ENCODE data around the gene HOXB9.
A peak's percentile ranks its signal among the peaks of the same experiment; 100 is the strongest.

The HOXB9 gene

DNA sequence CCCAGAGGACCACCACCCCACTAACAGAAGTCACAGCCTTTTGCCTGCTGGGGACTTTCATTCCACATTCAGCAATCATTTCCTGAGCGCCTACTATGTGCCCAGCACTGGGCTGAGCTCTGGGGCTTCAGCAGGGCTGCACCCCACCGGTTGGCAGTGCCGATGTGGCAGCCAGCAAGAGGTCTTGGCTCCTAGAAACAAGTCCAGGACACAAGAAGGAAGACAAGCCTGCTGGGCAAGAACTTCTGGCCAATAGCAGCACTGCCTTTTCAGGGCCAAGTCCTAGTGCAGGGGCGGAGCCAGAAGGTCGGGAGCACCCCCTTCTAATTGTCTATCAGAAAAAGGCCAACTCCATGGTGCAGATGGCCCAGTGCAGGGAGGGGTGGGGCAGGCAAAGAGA is 13.0 kb upstream of the HOXB9 start:
- no peak for DNase-seq

DNA sequence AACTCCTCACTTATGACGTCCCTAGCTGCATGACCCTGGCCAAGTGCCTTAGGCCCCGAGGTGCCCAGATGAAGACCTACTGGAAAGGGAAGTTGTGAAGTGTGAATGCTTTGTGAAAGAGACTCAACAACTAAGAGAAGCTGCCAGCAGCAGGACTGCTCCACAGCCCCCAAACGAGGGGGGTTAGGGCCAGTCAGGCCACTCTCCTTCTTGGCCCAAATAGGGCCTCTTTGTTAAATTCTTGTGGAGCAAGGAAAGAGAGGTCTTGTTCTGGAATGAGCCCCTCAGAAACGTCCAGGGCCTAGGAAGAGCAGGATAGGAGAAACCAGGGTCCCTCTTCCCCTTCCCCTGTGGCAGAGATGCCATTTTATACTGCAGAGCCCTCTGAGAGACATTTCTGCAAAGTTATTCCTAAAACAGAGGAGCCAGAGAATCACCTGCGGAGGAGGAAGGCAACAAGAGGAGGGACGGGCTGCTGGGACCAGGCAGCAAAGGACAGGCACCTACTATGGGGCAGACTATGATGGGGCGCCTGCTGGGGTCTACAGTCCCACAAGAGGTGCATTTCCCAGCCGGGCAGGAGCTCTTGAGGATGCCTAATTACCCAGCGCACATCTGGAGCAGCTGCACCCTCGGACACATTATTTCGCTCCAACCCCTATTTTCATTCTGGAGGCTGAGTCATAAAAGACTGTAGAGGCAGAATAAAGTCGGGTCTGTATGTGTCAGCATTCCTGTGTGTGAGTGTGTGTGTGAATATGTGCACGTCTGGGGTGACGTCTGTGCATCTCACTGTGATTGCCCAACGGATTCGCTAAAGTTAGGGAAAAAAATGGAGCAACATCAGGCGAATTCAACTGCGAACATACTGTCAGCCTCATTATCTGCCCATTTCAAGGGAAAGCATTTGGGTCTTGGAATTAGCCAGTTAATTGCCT is 11.4 kb upstream of the HOXB9 start:
- DNase-seq: no peak

DNA sequence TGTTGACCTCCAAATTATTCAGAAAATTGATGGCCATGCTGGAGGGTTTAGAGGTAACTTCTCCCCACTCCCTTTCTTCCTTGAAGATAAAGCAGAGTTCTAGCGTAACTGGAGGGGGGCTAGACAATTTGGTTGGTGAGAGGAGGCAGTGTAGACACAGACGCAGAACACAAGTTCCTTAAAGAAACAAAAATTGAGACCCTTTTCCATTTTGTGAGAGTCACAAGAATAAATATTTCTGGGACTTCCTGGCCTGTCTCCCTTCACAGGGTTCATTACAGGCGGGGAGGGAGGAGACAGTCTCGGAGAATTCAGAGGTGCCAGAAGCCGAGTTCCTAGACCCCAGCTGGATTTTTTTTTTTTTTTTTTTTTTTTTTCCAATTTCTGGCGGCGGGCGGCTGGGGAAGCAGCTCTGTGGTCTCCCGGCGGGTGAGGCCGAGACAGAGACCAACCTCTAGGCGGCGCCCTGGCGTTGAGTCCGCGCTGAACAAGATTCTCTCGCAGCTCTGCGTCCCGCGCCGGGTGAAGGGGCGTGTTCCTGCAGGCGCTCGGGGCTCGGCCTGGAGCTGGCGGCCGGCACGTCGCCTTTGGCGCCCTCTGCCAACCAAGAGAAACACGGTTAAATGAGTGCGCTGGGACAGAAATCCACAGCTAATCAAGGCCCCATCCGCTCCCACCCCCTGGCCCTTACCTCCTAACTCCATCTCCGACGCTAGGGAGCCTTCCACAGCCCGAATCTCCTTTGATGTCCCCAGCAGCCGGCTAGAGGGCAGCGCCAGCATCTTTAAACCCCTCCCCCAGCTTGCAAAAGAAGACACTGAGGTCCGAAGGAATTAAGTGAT is 10.2 kb upstream of the HOXB9 start:
- peak; percentile 86 for DNase-seq

DNA sequence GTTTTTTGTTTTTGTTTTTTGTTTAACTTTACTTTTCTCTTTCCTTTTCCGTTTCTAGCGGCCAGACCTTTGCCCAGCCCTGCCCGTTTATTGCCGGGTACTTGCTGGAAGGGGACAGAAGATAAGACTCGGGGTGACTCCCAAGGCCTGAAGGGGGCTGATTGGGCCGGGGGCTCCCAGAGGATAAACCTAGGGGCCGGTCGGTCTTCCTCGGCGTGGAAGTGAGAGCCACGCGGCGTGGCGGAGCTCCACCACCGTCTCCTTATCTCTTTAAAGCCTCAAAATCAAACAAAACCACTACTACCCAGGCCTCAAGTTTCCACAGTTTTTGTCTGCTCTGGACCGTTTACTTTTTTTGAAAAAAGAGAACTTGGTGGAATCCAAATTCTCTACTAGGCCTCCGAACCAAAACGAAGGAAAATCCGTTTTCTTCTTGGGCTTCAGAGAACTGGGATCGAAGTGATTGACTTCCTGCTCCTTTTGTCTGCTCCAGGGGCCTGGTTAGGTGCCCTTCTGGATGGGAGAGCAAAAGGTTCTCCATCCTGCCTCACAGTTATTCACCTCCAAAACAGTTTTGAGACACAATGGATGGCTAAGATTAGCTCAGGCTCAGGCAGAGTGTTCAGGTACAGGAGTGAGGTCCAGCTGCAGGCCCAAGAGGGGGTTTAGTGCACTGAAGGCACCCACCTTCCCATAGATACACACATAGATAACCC is 8.5 kb upstream of the HOXB9 start:
- DNase-seq: no peak

DNA sequence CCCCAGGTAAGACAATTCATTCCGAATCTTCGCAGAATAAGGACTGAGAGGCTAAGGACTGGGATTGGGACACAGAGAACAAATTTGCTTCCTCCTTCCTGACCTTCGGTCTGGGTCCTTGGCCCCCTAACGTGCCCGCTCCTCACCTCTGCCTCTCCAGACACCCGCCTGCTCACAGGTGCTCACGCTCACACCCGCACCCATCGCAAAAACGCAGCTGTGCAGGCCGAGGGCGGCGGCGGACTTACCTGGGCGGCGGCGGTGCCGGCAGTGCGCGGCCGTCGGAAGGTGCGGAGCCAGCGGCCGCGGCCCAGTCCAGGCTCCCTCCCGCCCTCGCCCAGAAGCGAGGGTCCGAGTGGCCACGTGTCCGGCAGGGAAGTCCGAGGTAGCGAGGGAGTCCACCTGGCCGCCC is 7.1 kb upstream of the HOXB9 start:
- DNase-seq: no peak

DNA sequence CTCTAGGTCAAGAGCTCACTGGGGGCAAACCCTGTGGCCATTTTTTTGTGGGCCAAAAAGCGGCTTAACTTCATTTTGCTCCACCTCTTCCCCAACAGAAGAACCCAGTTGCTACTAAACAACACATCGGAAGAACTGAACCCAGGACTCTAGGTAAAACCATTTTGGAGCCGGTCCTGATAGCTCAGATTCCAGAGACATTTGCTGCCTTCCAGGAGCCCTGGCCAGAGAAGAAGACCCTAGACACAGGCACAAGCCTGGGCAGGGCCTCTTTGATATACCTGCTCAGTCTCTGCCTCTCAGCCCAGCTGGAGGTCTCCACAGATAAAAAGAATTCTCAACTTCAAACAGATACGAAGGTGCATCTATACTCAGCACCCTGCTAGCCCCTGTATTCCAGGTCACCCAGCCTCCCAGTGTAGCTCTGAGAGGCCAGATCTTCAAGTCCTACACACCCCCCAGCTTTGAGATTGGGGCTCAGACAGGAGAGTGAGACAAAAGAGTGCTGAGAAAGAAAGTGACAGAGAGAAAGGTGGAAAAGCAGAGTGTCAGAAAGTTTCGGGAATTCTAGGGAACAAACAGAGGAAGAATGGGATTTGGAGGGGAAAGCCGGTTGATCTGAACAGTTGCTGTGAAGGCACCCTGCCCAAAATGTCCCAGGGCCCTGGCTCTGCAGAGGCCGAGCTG is 6.6 kb upstream of the HOXB9 start:
- no peak for DNase-seq

DNA sequence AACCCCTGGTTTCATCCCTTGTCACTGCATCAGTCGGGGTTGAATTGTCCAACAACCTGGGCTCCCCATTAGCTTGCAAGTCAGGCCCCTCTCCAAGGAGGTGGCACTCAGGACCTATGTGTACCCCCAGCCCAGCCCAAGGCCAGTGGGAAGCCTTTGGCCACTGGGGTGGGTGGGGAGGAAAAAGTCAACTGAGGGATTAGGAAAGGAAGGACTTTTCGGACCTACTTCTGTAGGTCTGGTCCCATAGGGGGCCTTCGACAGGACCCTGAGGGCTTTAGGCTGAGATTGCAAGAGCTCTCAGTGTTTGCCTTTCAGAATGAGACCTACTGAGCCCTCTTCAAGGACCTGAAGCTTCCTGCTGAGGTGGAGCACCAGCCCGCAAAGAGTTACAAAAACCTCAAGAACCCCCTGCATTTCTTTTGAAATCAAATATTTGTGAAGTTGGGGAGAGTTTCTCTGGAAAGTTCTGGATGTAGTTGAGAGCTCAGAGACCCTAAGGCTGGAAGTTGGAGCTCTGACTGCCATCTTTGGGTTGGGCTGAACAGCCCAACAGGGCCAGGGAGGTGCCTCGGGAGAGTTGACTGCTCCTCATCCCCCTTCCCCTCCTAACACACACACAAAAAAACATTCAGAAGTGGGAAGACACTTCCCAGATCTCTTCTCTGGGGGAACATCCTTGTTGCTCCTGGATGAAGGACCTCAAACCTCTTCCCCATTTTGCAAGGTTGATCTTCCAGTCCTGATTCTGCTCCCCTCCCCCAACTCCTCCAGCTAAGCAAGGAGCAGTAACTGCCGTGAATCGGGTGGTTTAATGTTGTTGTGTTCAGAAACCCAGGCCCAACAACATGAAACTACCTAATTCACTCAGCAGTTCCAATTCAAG is 5.8 kb upstream of the HOXB9 start:
- peak; percentile 37 for DNase-seq

DNA sequence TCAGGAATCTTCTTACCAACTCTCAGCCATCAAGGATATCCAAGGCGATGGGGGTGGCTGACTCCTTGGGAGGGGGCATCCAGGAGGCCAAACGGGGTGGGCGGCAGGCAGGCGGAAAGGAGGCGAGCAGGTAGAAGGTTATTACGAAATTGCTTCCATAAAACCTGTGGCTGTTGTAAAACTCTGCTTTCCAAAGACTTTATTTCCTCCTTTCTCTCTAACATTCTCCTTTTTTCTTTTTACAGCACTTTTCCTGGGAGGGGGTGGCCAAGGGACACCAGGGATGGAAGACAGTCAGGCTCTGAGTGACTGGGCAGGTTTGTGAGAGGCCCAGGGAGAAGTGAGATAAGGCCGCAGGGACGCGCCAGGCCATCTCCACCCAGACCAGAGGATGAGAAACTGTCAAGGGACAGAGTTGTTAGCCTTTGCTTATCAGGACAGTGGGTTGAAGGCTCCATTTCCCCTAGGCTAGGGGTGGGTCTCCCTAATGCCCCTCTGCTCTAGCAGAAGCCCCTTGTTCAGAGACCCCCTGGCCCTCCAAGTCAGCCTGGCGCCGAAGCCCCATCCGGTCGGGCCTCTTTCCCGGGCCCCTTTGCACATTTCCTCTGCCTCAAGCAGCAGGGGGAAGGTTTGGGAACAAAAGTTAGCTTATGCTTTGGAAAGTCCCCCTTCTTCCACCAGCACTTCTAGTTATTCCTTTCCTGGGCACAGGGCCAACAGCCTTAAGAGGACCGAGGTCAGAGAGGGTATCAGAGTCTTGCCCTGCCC is 5.0 kb upstream of the HOXB9 start:
- DNase-seq: no peak

DNA sequence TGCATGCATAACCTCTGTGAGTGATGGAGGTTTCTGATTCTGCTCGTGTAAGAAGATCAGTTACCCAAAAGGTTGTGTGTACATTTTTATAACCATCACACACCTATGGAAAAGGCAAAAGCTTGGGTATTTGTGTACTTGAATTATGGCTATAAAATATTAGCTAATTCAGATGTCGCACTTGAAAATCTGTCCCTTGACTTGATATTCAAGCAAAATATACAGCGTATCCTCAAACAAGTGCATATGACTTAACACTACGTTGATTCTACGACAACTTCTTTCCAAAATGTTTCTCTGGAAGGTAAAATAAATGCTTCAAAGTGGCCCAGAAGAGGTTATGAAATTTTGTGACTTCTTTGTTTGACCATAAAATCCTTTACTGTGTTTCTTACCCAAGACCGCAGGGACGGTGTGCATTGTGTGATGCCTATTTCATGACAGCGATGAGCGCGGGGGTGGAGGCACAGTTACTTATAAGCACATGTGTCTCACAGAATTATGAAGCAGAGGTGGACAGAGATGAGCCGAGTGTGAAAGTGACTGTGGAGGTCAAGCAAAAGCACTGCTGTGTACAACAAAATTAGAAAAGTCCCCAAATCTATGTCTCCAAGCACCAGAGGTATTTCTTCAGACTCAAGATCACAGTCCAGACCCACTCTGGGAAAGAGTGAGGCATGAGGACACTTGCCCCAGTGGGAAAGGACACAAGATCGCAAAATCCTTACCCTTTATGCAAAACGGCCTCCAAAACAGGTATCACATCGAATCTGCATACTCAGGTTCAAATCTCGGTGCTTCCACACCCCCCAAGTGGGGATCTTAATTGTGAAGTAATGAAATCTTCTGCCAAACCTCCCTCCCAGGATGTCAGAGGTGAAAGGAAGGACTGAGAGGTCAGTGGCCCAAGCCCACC is 4.1 kb upstream of the HOXB9 start:
- no peak for DNase-seq

DNA sequence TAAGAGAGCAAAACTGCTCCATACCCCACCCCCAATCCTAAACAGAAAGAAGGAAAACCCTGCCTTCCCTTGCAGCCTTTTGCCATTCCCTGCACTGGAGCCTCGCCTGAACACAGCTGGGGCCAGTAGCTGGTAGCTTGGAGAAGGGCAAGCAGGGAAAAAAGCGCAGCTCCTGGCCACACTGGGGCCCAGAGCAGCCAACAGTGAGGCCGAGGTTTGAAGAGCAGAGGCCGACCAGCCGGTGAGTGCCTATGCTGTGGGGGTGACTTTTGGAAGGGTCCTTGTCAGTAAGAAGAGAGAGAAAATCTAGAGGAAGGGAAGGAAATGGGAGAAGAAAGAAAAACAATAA is 3.2 kb upstream of the HOXB9 start:
- DNase-seq: no peak

DNA sequence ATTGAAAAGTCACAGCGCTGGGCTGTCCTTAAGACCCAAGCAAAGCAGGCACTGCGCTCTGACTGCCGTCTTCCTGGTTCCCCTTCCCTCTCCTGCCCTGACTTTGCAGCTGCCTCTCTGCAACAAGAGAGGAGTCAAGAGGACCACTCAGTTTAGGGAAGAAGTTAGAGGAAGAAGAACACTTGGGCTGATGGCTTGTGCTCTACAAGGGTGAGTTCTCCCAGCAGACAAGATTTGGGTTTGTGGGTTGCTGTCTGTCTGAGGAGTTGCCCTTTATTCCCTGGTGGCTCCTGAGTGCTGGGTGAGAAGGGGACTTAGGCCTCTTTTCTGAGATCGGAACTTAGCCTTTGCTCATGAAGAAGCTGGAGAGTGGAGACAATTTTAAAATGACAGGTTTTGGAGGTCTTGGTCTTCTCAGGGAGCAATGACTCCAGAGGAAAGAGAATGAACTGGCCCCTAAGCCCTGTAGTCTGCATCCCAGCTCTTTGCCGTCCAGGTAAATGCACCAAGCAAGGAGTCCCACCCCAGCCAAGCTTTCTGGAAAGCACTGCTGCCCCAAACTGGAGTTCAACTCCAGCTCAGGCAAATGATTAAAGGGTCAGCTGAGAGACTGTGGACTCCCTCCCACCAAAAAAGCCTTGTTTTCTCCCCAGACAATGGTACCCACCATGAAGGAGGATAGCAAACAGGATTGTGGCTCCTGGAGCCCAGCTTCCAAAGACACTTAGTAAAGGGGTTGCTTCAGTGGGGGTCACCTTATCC is 2.7 kb upstream of the HOXB9 start:
- no peak for DNase-seq

DNA sequence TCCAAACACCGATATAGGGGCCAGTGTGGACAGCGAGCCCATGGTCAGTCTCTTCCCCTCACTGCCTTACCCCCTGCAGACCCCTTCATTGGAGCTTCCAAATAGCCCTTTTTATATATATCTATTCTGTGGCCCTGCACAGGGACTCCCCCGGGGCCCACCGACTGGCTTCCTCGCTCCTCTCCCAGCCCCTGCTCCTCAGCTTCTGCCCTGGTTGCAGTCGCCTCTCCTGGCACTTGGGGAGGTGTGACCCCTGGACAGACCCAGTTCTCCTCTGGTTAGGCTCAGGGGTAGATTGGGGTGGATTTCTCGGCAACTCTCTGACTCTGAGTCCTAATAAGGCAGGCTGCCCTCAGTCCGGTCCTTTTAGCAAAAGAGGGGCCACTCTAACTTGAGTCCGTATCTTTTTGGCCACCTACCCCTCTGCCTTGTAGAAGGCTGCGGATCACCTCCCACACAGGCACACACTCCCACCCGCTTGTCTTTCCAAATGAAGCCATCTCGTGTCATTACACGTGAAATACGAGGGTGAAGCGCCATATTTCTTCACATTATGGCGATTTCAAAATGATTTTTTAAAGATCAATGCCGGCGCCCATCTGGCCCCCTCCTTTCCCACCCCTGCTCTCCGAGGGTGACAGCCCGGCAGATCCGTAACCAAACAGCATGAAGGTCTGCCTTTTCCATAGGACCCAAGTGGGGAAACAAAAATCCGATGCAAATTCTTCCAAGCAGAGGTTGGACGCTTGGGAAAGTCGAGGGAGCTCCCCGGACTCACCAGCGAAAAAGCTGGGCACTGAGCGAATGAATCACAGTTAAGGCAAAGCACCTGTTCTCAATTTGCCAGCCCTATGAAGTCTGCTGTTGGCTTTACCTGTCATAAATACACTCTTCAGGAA is 1.7 kb upstream of the HOXB9 start:
- DNase-seq: no peak

DNA sequence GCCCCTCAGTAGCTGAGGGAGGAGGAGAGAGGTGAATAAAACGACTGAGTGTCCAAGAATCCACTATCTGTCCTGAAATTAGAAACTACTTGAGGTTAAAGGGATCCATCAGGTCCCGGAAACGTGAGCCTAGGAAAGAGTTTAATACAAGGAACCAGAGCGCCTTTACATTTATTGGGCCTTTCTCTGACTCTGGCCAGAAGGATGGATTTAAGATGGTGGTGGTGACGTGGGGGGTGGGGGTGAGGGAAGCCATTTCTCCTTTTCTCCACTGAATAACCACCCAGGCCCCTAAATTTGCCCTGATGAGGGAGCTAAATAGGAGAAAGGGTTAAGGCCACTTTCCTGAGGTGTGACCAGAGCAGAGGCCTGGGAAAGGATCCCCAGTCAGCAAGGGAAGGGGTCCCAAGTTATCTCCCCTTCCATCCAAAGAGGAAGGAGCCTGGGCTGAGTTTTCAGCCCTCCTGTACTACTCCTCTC is 1.0 kb upstream of the HOXB9 start:
- DNase-seq: no peak

DNA sequence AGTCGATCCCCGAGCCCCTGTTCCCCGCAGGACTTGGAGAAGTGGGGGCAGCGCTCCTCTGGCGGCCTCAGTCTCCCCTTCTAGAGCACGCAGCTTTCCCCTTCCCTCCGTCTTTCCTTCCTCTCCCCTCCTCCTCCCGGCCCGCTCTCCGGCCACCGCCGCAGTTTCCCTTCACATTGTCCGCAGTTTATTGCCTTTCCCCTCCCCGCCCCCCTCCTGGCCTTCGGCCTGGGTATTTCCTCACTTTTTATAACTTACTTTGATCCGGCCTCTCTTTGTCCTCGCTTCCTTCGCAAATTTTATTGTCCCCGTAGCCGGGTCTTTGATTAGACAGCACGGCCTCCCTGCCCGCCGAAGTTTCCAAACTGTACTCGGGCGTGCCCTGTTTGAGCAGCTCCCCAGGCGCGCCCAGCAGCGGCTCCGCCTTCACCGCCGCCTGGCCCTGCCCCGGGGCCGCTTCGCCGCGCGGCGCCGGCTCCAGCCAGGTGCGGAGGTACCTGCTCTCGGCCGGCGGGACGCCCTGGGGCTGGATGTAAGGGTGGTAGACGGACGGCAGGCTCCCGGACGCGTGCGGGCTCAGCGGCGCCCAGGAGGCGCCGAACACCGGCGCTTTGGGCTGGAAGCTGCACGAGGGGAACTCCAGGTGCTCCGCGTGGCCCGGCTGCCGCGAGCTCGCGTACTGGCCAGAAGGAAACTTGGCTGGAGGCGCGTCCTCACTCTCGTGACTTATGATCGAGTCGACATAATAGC is 488 bp downstream of the HOXB9 start:
- DNase-seq: peak; percentile 28

DNA sequence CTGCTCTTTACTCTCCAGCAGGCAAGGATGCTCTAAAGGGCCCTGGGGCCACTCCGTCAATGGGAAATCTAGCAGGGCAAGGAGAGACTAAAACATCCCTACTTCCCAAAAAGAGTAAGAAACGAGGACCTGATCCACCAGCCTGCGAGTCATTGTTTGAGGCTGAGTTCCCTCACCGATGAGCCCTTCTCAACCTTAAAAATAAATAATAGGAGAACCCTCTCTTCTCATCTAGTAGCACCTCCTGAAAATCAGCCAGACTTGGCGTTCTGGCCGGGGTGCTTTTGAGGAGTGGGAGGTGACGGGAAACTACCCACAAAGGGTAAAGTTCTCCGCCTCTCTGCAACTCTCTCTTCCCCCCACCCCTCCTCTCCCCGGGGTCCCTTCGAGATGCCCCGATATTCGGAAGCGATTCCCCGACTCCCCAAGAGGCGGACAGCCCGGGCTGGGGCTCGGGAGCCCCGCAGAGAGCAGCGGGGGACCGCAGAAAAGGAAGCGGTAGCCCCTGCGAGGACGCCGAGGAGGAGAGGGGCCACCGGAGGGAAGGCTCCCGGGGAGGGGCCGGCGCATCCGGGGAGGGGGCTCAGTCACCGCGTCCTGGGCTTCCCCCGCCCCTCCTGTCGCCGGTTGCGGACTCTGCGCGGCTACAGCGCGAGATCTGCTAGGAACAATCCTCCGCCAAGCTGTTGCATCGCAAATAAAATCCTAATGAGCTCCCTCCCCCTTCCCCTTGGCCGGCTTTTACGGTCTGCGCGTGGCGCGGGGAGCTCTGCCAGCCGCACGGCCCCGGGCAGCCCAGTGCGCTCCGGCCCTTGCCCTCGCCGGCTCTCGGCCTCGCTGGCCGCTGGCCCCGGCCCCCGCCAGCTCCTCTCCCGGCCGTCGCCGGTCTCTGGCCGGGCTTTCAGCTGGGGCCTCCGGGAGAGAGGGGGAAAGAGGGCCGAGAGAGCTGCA is 1.3 kb downstream of the HOXB9 start:
- DNase-seq: no peak

DNA sequence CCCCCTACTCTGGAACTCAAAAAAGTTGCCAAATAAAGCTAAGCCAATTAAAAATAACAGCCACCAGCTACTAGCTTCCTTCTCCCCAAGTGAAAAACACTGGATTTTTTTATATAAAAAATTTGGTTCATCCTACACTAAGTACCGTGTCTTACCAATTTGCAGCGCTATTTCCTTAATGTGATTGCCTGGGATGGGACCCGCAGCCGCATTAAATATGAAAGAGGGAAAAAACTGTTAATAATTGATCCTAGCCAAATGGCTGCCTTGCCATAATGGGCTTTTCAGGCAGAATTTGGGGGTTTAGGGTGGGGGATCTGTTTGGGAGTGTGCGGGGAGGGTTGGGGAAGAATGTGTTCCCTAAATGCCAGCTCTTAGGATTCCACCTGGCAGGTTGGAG is 2.0 kb downstream of the HOXB9 start:
- no peak for DNase-seq

Data from activated CD4-positive, alpha-beta T cell treated with anti-CD3 and anti-CD28 coated beads, Interleukin-10, Interleukin-2, amounts not matched to agents 100 ng/mL and 50 ng/mL, durations not matched to agents 16 hours and 8 hours (primary cell).